Trophoblast cell (in vitro differentiated cells and primary cell): Measurements from ENCODE around the gene ATF7.
"Not testable (repeated sequence)": the region's sequence is repeated elsewhere in the genome, so short reads cannot be mapped to it uniquely, and the experiment has no call there.

ENCODE experiments used
- DNase-seq, 2 donors: peaks; one replicate each; pipeline ENCODE4 v3.0.0-alpha.2; 2016
- H2AFZ ChIP-seq: 2 replicates; pipeline ENCODE4 v1.6.1; 2013; ENCODE audit warnings: low read length, moderate library complexity, mild to moderate bottlenecking; ENCODE audit not compliant: insufficient read depth, poor library complexity
- H2AK5ac ChIP-seq: 2 replicates; pipeline ENCODE4 v1.6.1; 2013; ENCODE audit warnings: mild to moderate bottlenecking, low read length
- H2BK120ac ChIP-seq: 2 replicates; pipeline ENCODE4 v1.6.1; 2013; ENCODE audit warnings: low read length, mild to moderate bottlenecking, moderate library complexity; ENCODE audit not compliant: insufficient read depth, poor library complexity
- H2BK12ac ChIP-seq: 2 replicates; pipeline ENCODE4 v1.6.1; 2013; ENCODE audit warnings: mild to moderate bottlenecking, low read length, moderate library complexity
- H2BK5ac ChIP-seq: 2 replicates; pipeline ENCODE4 v1.6.1; 2013; ENCODE audit warnings: low read length, low read depth, moderate library complexity, mild to moderate bottlenecking; ENCODE audit not compliant: poor library complexity
- H3K14ac ChIP-seq: 2 replicates; pipeline ENCODE4 v1.6.1; 2013; ENCODE audit warnings: mild to moderate bottlenecking, low read length
- H3K18ac ChIP-seq: 2 replicates; pipeline ENCODE4 v1.6.1; 2013; ENCODE audit warnings: mild to moderate bottlenecking, low read length
- H3K23ac ChIP-seq: 2 replicates; pipeline ENCODE4 v1.6.1; 2013; ENCODE audit warnings: low read length
- H3K27ac ChIP-seq: 2 replicates; pipeline ENCODE4 v1.5.1; 2013; ENCODE audit warnings: low read depth, mild to moderate bottlenecking, inconsistent platforms, low read length, moderate library complexity
- H3K27me3 ChIP-seq: 2 replicates; pipeline ENCODE4 v1.6.1; 2013; ENCODE audit warnings: inconsistent platforms, mild to moderate bottlenecking, low read length, moderate library complexity; ENCODE audit not compliant: insufficient read depth
- H3K36me3 ChIP-seq, 2 experiments: 1 replicate in 1 of 2; 2 replicates in 1 of 2; pipeline ENCODE4 v1.6.1; 2013; ENCODE audit warnings: low read length in 2 of 2, mild to moderate bottlenecking in 2 of 2, moderate library complexity in 1 of 2; ENCODE audit not compliant: insufficient read depth in 2 of 2, control insufficient read depth in 1 of 2
- H3K4ac ChIP-seq: 2 replicates; pipeline ENCODE4 v1.6.1; 2013; ENCODE audit warnings: low read depth, mild to moderate bottlenecking, low read length, moderate library complexity
- H3K4me1 ChIP-seq, 2 experiments: 1 replicate in 1 of 2; 2 replicates in 1 of 2; pipeline ENCODE4 v1.6.1; 2013; ENCODE audit warnings: low read length in 2 of 2, mild to moderate bottlenecking in 2 of 2, moderate library complexity in 1 of 2; ENCODE audit not compliant: insufficient read depth in 2 of 2, control insufficient read depth in 1 of 2
- H3K4me2 ChIP-seq: 2 replicates; pipeline ENCODE4 v1.6.1; 2013; ENCODE audit warnings: inconsistent platforms, mild to moderate bottlenecking, low read length, moderate library complexity
- H3K4me3 ChIP-seq: 2 replicates; pipeline ENCODE4 v1.5.1; 2013; ENCODE audit warnings: mild to moderate bottlenecking, low read depth, low read length, inconsistent platforms
- H3K79me1 ChIP-seq: one replicate; pipeline ENCODE4 v1.6.1; 2013; ENCODE audit warnings: low read length
- H3K79me2 ChIP-seq: 2 replicates; pipeline ENCODE4 v1.6.1; 2013; ENCODE audit warnings: low read length, mild to moderate bottlenecking; ENCODE audit not compliant: control insufficient read depth, insufficient read depth, poor library complexity
- H3K9ac ChIP-seq: 2 replicates; pipeline ENCODE4 v1.6.1; 2013; ENCODE audit warnings: mild to moderate bottlenecking, low read length
- H3K9me3 ChIP-seq: 2 replicates; pipeline ENCODE4 v1.6.1; 2013; ENCODE audit warnings: low read depth, mild to moderate bottlenecking, control low read depth, inconsistent platforms, low read length; ENCODE audit not compliant: insufficient read depth
- H4K12ac ChIP-seq: 2 replicates; pipeline ENCODE4 v1.6.1; 2013; ENCODE audit warnings: low read depth, mild to moderate bottlenecking, low read length, moderate library complexity
- H4K8ac ChIP-seq: 2 replicates; pipeline ENCODE4 v1.6.1; 2013; ENCODE audit warnings: low read depth, mild to moderate bottlenecking, low read length, moderate library complexity
- H4K91ac ChIP-seq: one replicate; pipeline ENCODE4 v1.6.1; 2013; ENCODE audit warnings: low read depth, mild to moderate bottlenecking, low read length, moderate library complexity
- WGBS: extraction: QIAGEN DNeasy Blood & Tissue Kit; methylation state at CpG from one replicate; pipeline ENCODE4 v1.1.7; 2013; ENCODE audit warnings: missing lambda C conversion rate; ENCODE audit not compliant: insufficient read length, insufficient coverage; ENCODE audit errors: extremely low coverage; 5-methylcytosine and 5-hydroxymethylcytosine counted together

ATF7 gene

GRCh38 chr12:53552361-53553327 is 73.5 kb downstream of the ATF7 start:
- Histone ChIP-seq H3K23ac (no peak overlapping the region), H4K8ac (no peak overlapping the region), H3K36me3 (peaks cover 4 to 8% of the 10 kb centered on the region in 2 experiments), H3K14ac (no peak overlapping the region), H3K9ac (no peak overlapping the region), H3K9me3 (no peaks in the 10 kb centered on the region), H3K4me1 (no peaks in the 10 kb centered on the region), H2BK120ac (peak overlapping the region; percentile 6), H3K4me2 (no peak overlapping the region), H3K79me1 (no peaks in the 10 kb centered on the region), H4K91ac (no peak overlapping the region), H3K4ac (no peak overlapping the region), H3K4me3 (no peak overlapping the region), H3K27me3 (no peaks in the 10 kb centered on the region), H3K27ac (no peak overlapping the region), H2AK5ac (no peak overlapping the region), H3K18ac (no peak overlapping the region), H2BK5ac (no peak overlapping the region), H2AFZ (no peak overlapping the region), H2BK12ac (no peak overlapping the region), H4K12ac (no peak overlapping the region), H3K79me2 (no peaks in the 10 kb centered on the region)
- no CpG with 5 or more reads among the region's 14 CpGs for WGBS
- DNase-seq = no peak

- Histone ChIP-seq H4K8ac (no peak overlapping the region), H2AK5ac (no peak overlapping the region), H4K91ac (no peak overlapping the region), H3K27me3 (no peaks in the 10 kb centered on the region), H3K4me2 (no peak overlapping the region), H3K23ac (no peak overlapping the region), H3K4me3 (no peak overlapping the region), H3K79me1 (no peaks in the 10 kb centered on the region), H3K36me3 (peaks cover 4 to 8% of the 10 kb centered on the region in 2 experiments), H3K4me1 (no peaks in the 10 kb centered on the region), H2BK5ac (no peak overlapping the region), H3K18ac (no peak overlapping the region), H2AFZ (no peak overlapping the region), H3K4ac (no peak overlapping the region), H2BK12ac (no peak overlapping the region), H3K9ac (no peak overlapping the region), H2BK120ac (no peak overlapping the region), H4K12ac (no peak overlapping the region), H3K27ac (no peak overlapping the region), H3K9me3 (no peaks in the 10 kb centered on the region), H3K79me2 (no peaks in the 10 kb centered on the region), H3K14ac (no peak overlapping the region)
- DNase-seq = no peak
- no CpG with 5 or more reads among the region's 2 CpGs for WGBS
Observed at GRCh38 chr12:53551889-53552291, 74.3 kb downstream of the ATF7 start.

- Histone ChIP-seq H2BK5ac (no peak overlapping the region), H4K12ac (no peak overlapping the region), H3K36me3 (peaks cover 4 to 8% of the 10 kb centered on the region in 2 experiments), H3K4me2 (no peak overlapping the region), H2AK5ac (no peak overlapping the region), H3K9ac (no peak overlapping the region), H3K79me1 (no peaks in the 10 kb centered on the region), H2BK120ac (no peak overlapping the region), H3K14ac (no peak overlapping the region), H4K8ac (no peak overlapping the region), H3K9me3 (no peaks in the 10 kb centered on the region), H3K18ac (no peak overlapping the region), H3K4ac (no peak overlapping the region), H3K27me3 (no peaks in the 10 kb centered on the region), H3K79me2 (no peaks in the 10 kb centered on the region), H2AFZ (no peak overlapping the region), H2BK12ac (no peak overlapping the region), H3K23ac (no peak overlapping the region), H3K27ac (no peak overlapping the region), H4K91ac (no peak overlapping the region), H3K4me1 (no peaks in the 10 kb centered on the region), H3K4me3 (no peak overlapping the region)
- no peak for DNase-seq
- WGBS = no CpG with 5 or more reads among the region's 1 CpG
Observed at GRCh38 chr12:53550595-53550994, 75.6 kb downstream of the ATF7 start.

- not testable (repeated sequence) for H3K27ac ChIP-seq, H3K4me1 ChIP-seq, H2BK120ac ChIP-seq, H4K12ac ChIP-seq, H3K36me3 ChIP-seq, H3K4me3 ChIP-seq, H2BK5ac ChIP-seq, H2BK12ac ChIP-seq, H4K91ac ChIP-seq, H3K9ac ChIP-seq, H2AFZ ChIP-seq, H4K8ac ChIP-seq, H3K18ac ChIP-seq, H3K27me3 ChIP-seq, H3K23ac ChIP-seq, H3K79me2 ChIP-seq, H3K9me3 ChIP-seq, H2AK5ac ChIP-seq, DNase-seq, H3K79me1 ChIP-seq, H3K4ac ChIP-seq, H3K4me2 ChIP-seq, H3K14ac ChIP-seq
- WGBS = no CpG with 5 or more reads among the region's 8 CpGs
Observed at GRCh38 chr12:53550131-53550530, 76.1 kb downstream of the ATF7 start.
